Colon (tissue), 2 donors: ENCODE measurements around the gene NUB1.

Source experiments
- FAIRE-seq: peaks from 2 replicates; lab custom pipeline; 2012; peaks lifted over from hg19 to GRCh38; lab: Jason Lieb, UNC
- donor health status: control.
- donor health status: control.

Gene NUB1

GRCh38 chr7:151426441-151426903 is 84.9 kb downstream of the NUB1 start:
- no peak for FAIRE-seq

- FAIRE-seq: no peak
Observed at GRCh38 chr7:151426904-151427704, 85.5 kb downstream of the NUB1 start.

GRCh38 chr7:151427705-151428377 is 86.2 kb downstream of the NUB1 start:
- no peak for FAIRE-seq
